DOHH2 (cell line): ENCODE data around the gene ZBTB5.
"Not testable (repeated sequence)": the region's sequence is repeated elsewhere in the genome, so short reads cannot be mapped to it uniquely, and the experiment has no call there.

Experiments
- H3F3A ChIP-seq: fragments of 200-600 bp; sonication (generic), shearing (Covaris generic); 2 replicates; pipeline ENCODE4 v1.6.0; 2016; ENCODE audit warnings: antibody characterized with exemption, mild to moderate bottlenecking; ENCODE audit not compliant: control insufficient read depth, insufficient read depth
- H3K27ac ChIP-seq: fragments of 200-600 bp; sonication (generic); 2 replicates; pipeline ENCODE4 v1.5.1; 2014; ENCODE audit warnings: low read depth, mild to moderate bottlenecking, low read length, moderate library complexity
- H3K27me3 ChIP-seq: fragments of 200-600 bp; sonication (generic); 2 replicates; pipeline ENCODE4 v1.6.1; 2014; ENCODE audit warnings: mild to moderate bottlenecking, low read length, mixed read lengths; ENCODE audit not compliant: control insufficient read depth
- H3K36me3 ChIP-seq: fragments of 200-600 bp; sonication (generic); 2 replicates; pipeline ENCODE4 v1.6.1; 2014; ENCODE audit warnings: mild to moderate bottlenecking, low read length, moderate library complexity, mixed read lengths; ENCODE audit not compliant: control insufficient read depth
- H3K4me1 ChIP-seq: fragments of 200-600 bp; sonication (generic); 2 replicates; pipeline ENCODE4 v1.6.1; 2014; ENCODE audit warnings: mild to moderate bottlenecking, low read length, mixed read lengths; ENCODE audit not compliant: control insufficient read depth
- H3K4me2 ChIP-seq: fragments of 200-600 bp; sonication (generic); 2 replicates; pipeline ENCODE4 v1.6.0; 2014; ENCODE audit warnings: mild to moderate bottlenecking, low read length, moderate library complexity
- H3K4me3 ChIP-seq: fragments of 200-600 bp; sonication (generic); 2 replicates; pipeline ENCODE4 v1.5.1; 2014; ENCODE audit warnings: mild to moderate bottlenecking, low read length, mixed read lengths
- H3K79me2 ChIP-seq: fragments of 200-600 bp; sonication (generic); 2 replicates; pipeline ENCODE4 v1.6.1; 2014; ENCODE audit warnings: mild to moderate bottlenecking, low read length, mixed read lengths; ENCODE audit not compliant: control insufficient read depth
- H3K9me2 ChIP-seq: fragments of 200-600 bp; sonication (generic); replicated peaks from 2 replicates; pipeline ENCODE4 v1.6.1; 2014; ENCODE audit warnings: mild to moderate bottlenecking, low read length, mixed read lengths; ENCODE audit not compliant: control insufficient read depth
- H3K9me3 ChIP-seq: fragments of 200-600 bp; sonication (generic); 2 replicates; pipeline ENCODE4 v1.6.1; 2014; ENCODE audit warnings: antibody characterized with exemption, low read length, mixed read lengths; ENCODE audit not compliant: control insufficient read depth, insufficient read depth
- H4K20me1 ChIP-seq: fragments of 200-600 bp; sonication (generic); 2 replicates; pipeline ENCODE4 v1.6.0; 2014; ENCODE audit warnings: low read depth, mild to moderate bottlenecking, antibody characterized with exemption, low read length, moderate library complexity; ENCODE audit not compliant: control insufficient read depth, insufficient read depth
- CTCF ChIP-seq: fragments of 200-600 bp; sonication (generic); IDR thresholded peaks from one replicate; pipeline ENCODE4 v1.5.1; 2014; ENCODE audit warnings: antibody characterized with exemption, mild to moderate bottlenecking, low read depth, low read length; ENCODE audit not compliant: poor library complexity, severe bottlenecking
- EZH2phosphoT487 ChIP-seq: fragments of 200-600 bp; sonication (generic); IDR thresholded peaks from 2 replicates; pipeline ENCODE4 v1.6.1; 2017; ENCODE audit warnings: borderline replicate concordance, mild to moderate bottlenecking, antibody characterized with exemption, low read length, moderate library complexity, mixed read lengths

ZBTB5 gene

GRCh38 chr9:37428345-37428744 is 36.9 kb downstream of the ZBTB5 start:
- Histone ChIP-seq H4K20me1 (peaks cover 5% of the 10 kb centered on the region; the same call in 1 of the 2 replicates), H3F3A (no peaks in the 10 kb centered on the region), H3K9me2 (no peaks in the 10 kb centered on the region), H3K27me3 (no peaks in the 10 kb centered on the region), H3K79me2 (peaks cover 31% of the 10 kb centered on the region), H3K4me3 (no peak overlapping the region), H3K36me3 (peaks cover 99% of the 10 kb centered on the region), H3K4me1 (peaks cover 22% of the 10 kb centered on the region), H3K9me3 (no peaks in the 10 kb centered on the region), H3K4me2 (no peak overlapping the region), H3K27ac (no peak overlapping the region)
- TF ChIP-seq CTCF (no peak), EZH2phosphoT487 (no peak)

GRCh38 chr9:37426846-37427245 is 38.4 kb downstream of the ZBTB5 start:
- Histone ChIP-seq H3K4me1 (peaks cover 24% of the 10 kb centered on the region), H3K36me3 (peaks cover 91% of the 10 kb centered on the region), H4K20me1 (peaks cover 2% of the 10 kb centered on the region; the same call in 1 of the 2 replicates), H3K9me2 (no peaks in the 10 kb centered on the region), H3K9me3 (no peaks in the 10 kb centered on the region), H3K79me2 (peaks cover 46% of the 10 kb centered on the region), H3K27me3 (no peaks in the 10 kb centered on the region), H3K4me3 (no peak overlapping the region), H3K27ac (no peak overlapping the region), H3K4me2 (no peak overlapping the region), H3F3A (0 out of 2 replicates have a peak, but pooled peaks cover under 1% of the 10 kb centered on the region)
- TF ChIP-seq CTCF: no peak
- no peak for TF ChIP-seq EZH2phosphoT487

GRCh38 chr9:37426431-37426830 is 38.8 kb downstream of the ZBTB5 start:
- peaks cover 87% of the 10 kb centered on the region for H3K36me3 ChIP-seq
- not testable (repeated sequence) for H3K4me3 ChIP-seq

GRCh38 chr9:37425298-37425752 is 39.9 kb downstream of the ZBTB5 start:
- H3K9me2 ChIP-seq: no peaks in the 10 kb centered on the region
- H3K4me3 ChIP-seq: no peak overlapping the region
- H3K27me3 ChIP-seq: no peaks in the 10 kb centered on the region
- peaks cover 76% of the 10 kb centered on the region for H3K36me3 ChIP-seq
- no peak overlapping the region for H3K27ac ChIP-seq
- H3K4me1 ChIP-seq: peaks cover 39% of the 10 kb centered on the region
- H3F3A ChIP-seq: peaks cover 8% of the 10 kb centered on the region
- H3K9me3 ChIP-seq: no peaks in the 10 kb centered on the region
- no peak for TF ChIP-seq EZH2phosphoT487
- TF ChIP-seq CTCF: no peak
- H4K20me1 ChIP-seq: peaks cover 2% of the 10 kb centered on the region; the same call in 1 of the 2 replicates
- peak overlapping the region; percentile 68; the same call in 1 of the 2 replicates for H3K4me2 ChIP-seq
- peaks cover 54% of the 10 kb centered on the region for H3K79me2 ChIP-seq

More at GRCh38 chr9:37426431-37426830, 38.8 kb downstream of the ZBTB5 start:
- H3K79me2 ChIP-seq: peaks cover 50% of the 10 kb centered on the region
- H3K27me3 ChIP-seq, H3K9me2 ChIP-seq, H3F3A ChIP-seq, H4K20me1 ChIP-seq, H3K27ac ChIP-seq, H3K9me3 ChIP-seq, H3K4me2 ChIP-seq: not testable (repeated sequence)
- peaks cover 28% of the 10 kb centered on the region for H3K4me1 ChIP-seq
